ENCODE measurements around the gene EIF4EBP2. TPM values are rescaled to one million over a fixed set of nuclear protein-coding genes. Genes with fewer than 3 reads are reported as not detected.

The EIF4EBP2 gene
- 10 to 100 TPM; 19.4 to 74.8 (median 60.2) TPM for polyA plus RNA-seq

- H3K27ac ChIP-seq (ENCODE audit: low read depth, low read length) = peak within 1 kb of the TSS; percentile 87
- WGBS, 3 donors = 1% methylated on average over 70 to 103 of the region's 103 CpGs
These were observed at the start of gene EIF4EBP2 for GRCh38 chr10:70404036-70404786. EIF4EBP2 (plus strand) TSS chr10:70404145; CDS start chr10:70404402, 257 bp downstream.

GRCh38 chr10:70354556-70354955 is 49.4 kb upstream of the EIF4EBP2 start:
- no peak overlapping the region for H3K27ac ChIP-seq (ENCODE audit: low read depth, low read length)
- WGBS, 3 donors = 89 to 93% (median 89%) methylated on average over 5 of the region's 5 CpGs

- WGBS, 3 donors = 41 to 74% (median 42%) methylated on average over 21 of the region's 21 CpGs
- no peak overlapping the region for H3K27ac ChIP-seq (ENCODE audit: low read depth, low read length)
These were observed 48.6 kb upstream of the EIF4EBP2 start for GRCh38 chr10:70355051-70356021.

GRCh38 chr10:70357565-70357964 is 46.4 kb upstream of the EIF4EBP2 start:
- H3K27ac ChIP-seq (ENCODE audit: low read depth, low read length) = no peak overlapping the region
- WGBS, 3 donors = 30 to 67% (median 43%) methylated on average over 5 of the region's 5 CpGs

GRCh38 chr10:70358446-70358845 is 45.5 kb upstream of the EIF4EBP2 start:
- H3K27ac ChIP-seq (ENCODE audit: low read depth, low read length) = no peak overlapping the region
- WGBS, 3 donors = 78 to 86% (median 79%) methylated on average over 5 of the region's 5 CpGs

GRCh38 chr10:70359017-70359550 is 44.9 kb upstream of the EIF4EBP2 start:
- no peak overlapping the region for H3K27ac ChIP-seq (ENCODE audit: low read depth, low read length)
- WGBS, 3 donors = 83 to 94% (median 93%) methylated on average over 4 of the region's 4 CpGs

- WGBS, 3 donors = 98 to 100% (median 99%) methylated on average over 2 of the region's 2 CpGs
These were observed 43.7 kb upstream of the EIF4EBP2 start for GRCh38 chr10:70360215-70360614.

GRCh38 chr10:70362328-70362727 is 41.6 kb upstream of the EIF4EBP2 start:
- 88 to 99% (median 93%) methylated on average over 4 of the region's 4 CpGs for WGBS, 3 donors
- no peak overlapping the region for H3K27ac ChIP-seq (ENCODE audit: low read depth, low read length)

More at GRCh38 chr10:70360215-70360614, 43.7 kb upstream of the EIF4EBP2 start:
- H3K27ac ChIP-seq (ENCODE audit: low read depth, low read length) = no peak overlapping the region

- WGBS, 3 donors = 43 to 85% (median 55%) methylated on average over 1 of the region's 1 CpG
- no peak overlapping the region for H3K27ac ChIP-seq (ENCODE audit: low read depth, low read length)
These were observed 40.7 kb upstream of the EIF4EBP2 start for GRCh38 chr10:70363292-70363691.

GRCh38 chr10:70363971-70364771 is 39.8 kb upstream of the EIF4EBP2 start:
- no peak overlapping the region for H3K27ac ChIP-seq (ENCODE audit: low read depth, low read length)
- 16 to 32% (median 22%) methylated on average over 15 of the region's 15 CpGs for WGBS, 3 donors

GRCh38 chr10:70364772-70365091 is 39.2 kb upstream of the EIF4EBP2 start:
- 30 to 54% (median 34%) methylated on average over 2 of the region's 2 CpGs for WGBS, 3 donors
- H3K27ac ChIP-seq (ENCODE audit: low read depth, low read length) = no peak overlapping the region

- WGBS, 3 donors = 78 to 88% (median 86%) methylated on average over 8 of the region's 8 CpGs
- H3K27ac ChIP-seq (ENCODE audit: low read depth, low read length) = no peak overlapping the region
These were observed 36.6 kb upstream of the EIF4EBP2 start for GRCh38 chr10:70367195-70367796.

GRCh38 chr10:70368774-70369482 is 35.0 kb upstream of the EIF4EBP2 start:
- WGBS, 3 donors = 77 to 88% (median 86%) methylated on average over 9 to 10 of the region's 10 CpGs
- H3K27ac ChIP-seq (ENCODE audit: low read depth, low read length) = no peak overlapping the region

- no peak overlapping the region for H3K27ac ChIP-seq (ENCODE audit: low read depth, low read length)
- 83 to 91% (median 85%) methylated on average over 8 of the region's 8 CpGs for WGBS, 3 donors
These were observed 34.4 kb upstream of the EIF4EBP2 start for GRCh38 chr10:70369498-70370018.

GRCh38 chr10:70370766-70371165 is 33.2 kb upstream of the EIF4EBP2 start:
- WGBS, 3 donors = 92 to 93% (median 93%) methylated on average over 2 of the region's 2 CpGs
- no peak overlapping the region for H3K27ac ChIP-seq (ENCODE audit: low read depth, low read length)

GRCh38 chr10:70371846-70372245 is 32.1 kb upstream of the EIF4EBP2 start:
- H3K27ac ChIP-seq (ENCODE audit: low read depth, low read length) = no peak overlapping the region
- 31 to 51% (median 35%) methylated on average over 5 of the region's 5 CpGs for WGBS, 3 donors
